Endothelial cell of umbilical vein (primary cell): ENCODE data around the gene ZNHIT2. TPM values are rescaled to one million over a fixed set of nuclear protein-coding genes. Genes with fewer than 3 reads are reported as not detected.

Experiments
- BruUV-seq: library from RNA; stranded (reverse); fragments of 400-500 nt; replicated peaks from 2 replicates; lab custom pipeline; 2021; lab: Mats Ljungman, UMichigan
- CTCF ChIA-PET: fragments of 300-600, 350-600 bp; sonication (Branson Sonifier 250); formaldehyde crosslinking; loops from one replicate; lab custom pipeline; 2021; ENCODE audit warnings: antibody characterized with exemption, inconsistent platforms; lab: Charles Lee
- POLR2A ChIA-PET: fragments of 300-600, 350-600 bp; sonication (Branson Sonifier 250); formaldehyde crosslinking; loops from one replicate; lab custom pipeline; 2021; ENCODE audit warnings: antibody characterized with exemption, inconsistent platforms; lab: Charles Lee
- DNase-seq: peaks from one replicate; pipeline ENCODE4 v3.0.0-alpha.2; 2011; ENCODE audit warnings: low read depth, low spot score
- FAIRE-seq: peaks from 2 replicates; lab custom pipeline; 2011; peaks lifted over from hg19 to GRCh38; lab: Jason Lieb, UNC
- H2AFZ ChIP-seq: 2 replicates; pipeline ENCODE4 v1.6.0; 2012; ENCODE audit warnings: low read depth, low read length, control low read depth, inconsistent platforms
- H3K27ac ChIP-seq: 2 replicates; pipeline ENCODE4 v1.5.1; 2011; ENCODE audit warnings: low read depth, mild to moderate bottlenecking, control low read depth, low read length, moderate library complexity; ENCODE audit not compliant: insufficient read depth
- H3K27me3 ChIP-seq, 2 experiments: 2 replicates each; pipeline versions ENCODE4 v1.6.0 to v1.6.1; 2011; ENCODE audit warnings: low read length in 2 of 2, mixed read lengths in 1 of 2; ENCODE audit not compliant: control insufficient read depth in 2 of 2, insufficient read depth in 2 of 2
- H3K36me3 ChIP-seq, 2 experiments: 2 replicates in 1 of 2; 3 replicates in 1 of 2; pipeline ENCODE4 v1.5.1; 2011; ENCODE audit warnings: low read length in 2 of 2, mild to moderate bottlenecking in 1 of 2, moderate library complexity in 1 of 2; ENCODE audit not compliant: control insufficient read depth in 2 of 2, insufficient read depth in 2 of 2; ENCODE audit errors: extremely low read depth in 1 of 2
- H3K4me1 ChIP-seq: 3 replicates; pipeline ENCODE4 v1.5.1; 2011; ENCODE audit warnings: mild to moderate bottlenecking, low read length; ENCODE audit not compliant: control insufficient read depth, insufficient read depth; ENCODE audit errors: extremely low read depth
- H3K4me2 ChIP-seq: 2 replicates; pipeline ENCODE4 v1.6.1; 2011; ENCODE audit warnings: low read length, control low read depth, mixed read lengths; ENCODE audit not compliant: insufficient read depth
- H3K4me3 ChIP-seq, 3 experiments: fragments of 200-600 bp in 1 of 3; sonication (generic), shearing (Covaris generic) in 1 of 3; replicated peaks in 1 of 3; 2 replicates each; pipeline ENCODE4 v1.5.1; 2011 to 2016; ENCODE audit warnings: control low read depth in 3 of 3, low read length in 3 of 3, mild to moderate bottlenecking in 2 of 3, inconsistent platforms in 1 of 3, low read depth in 1 of 3, moderate library complexity in 1 of 3; ENCODE audit not compliant: insufficient read depth in 1 of 3
- H3K79me2 ChIP-seq: 2 replicates; pipeline ENCODE4 v1.6.0; 2012; ENCODE audit warnings: low read length, inconsistent platforms; ENCODE audit not compliant: control insufficient read depth, insufficient read depth
- H3K9ac ChIP-seq: replicated peaks from 2 replicates; pipeline ENCODE3; 2011; ENCODE audit warnings: low read length, control low read depth; ENCODE audit not compliant: insufficient read depth; ENCODE audit errors: extremely low read depth
- H3K9me1 ChIP-seq: replicated peaks from 3 replicates; pipeline ENCODE4 v1.6.0; 2011; ENCODE audit warnings: mild to moderate bottlenecking, low read length; ENCODE audit not compliant: control insufficient read depth, insufficient read depth; ENCODE audit errors: extremely low read depth
- H3K9me3 ChIP-seq: replicated peaks from 2 replicates; pipeline ENCODE4 v1.5.1; 2012; ENCODE audit warnings: low read length, inconsistent platforms; ENCODE audit not compliant: control insufficient read depth, insufficient read depth
- H4K20me1 ChIP-seq: replicated peaks from 2 replicates; pipeline ENCODE3; 2011; ENCODE audit warnings: mild to moderate bottlenecking, low read length; ENCODE audit not compliant: control insufficient read depth, insufficient read depth; ENCODE audit errors: extremely low read depth
- CTCF ChIP-seq, 2 donors: IDR thresholded peaks; 1 replicate in 1 of 2; 2 replicates in 1 of 2; pipeline ENCODE4 v1.5.1; 2011; ENCODE audit warnings: low read length in 2 of 2, mild to moderate bottlenecking in 2 of 2, moderate library complexity in 2 of 2, control low read depth in 1 of 2, inconsistent platforms in 1 of 2, low read depth in 1 of 2; ENCODE audit not compliant: insufficient read depth in 1 of 2; ENCODE audit errors: extremely low read depth in 1 of 2
- EZH2 ChIP-seq: IDR thresholded peaks from 2 replicates; pipeline ENCODE4 v1.6.1; 2012; ENCODE audit warnings: borderline replicate concordance, low read depth, mild to moderate bottlenecking, moderate library complexity, low read length, inconsistent platforms; ENCODE audit not compliant: severe bottlenecking
- FOS ChIP-seq: IDR thresholded peaks from 2 replicates; pipeline ENCODE4 v1.6.1; 2011; ENCODE audit warnings: mild to moderate bottlenecking, low read length, moderate library complexity, borderline replicate concordance; ENCODE audit not compliant: insufficient read depth
- GATA2 ChIP-seq: IDR thresholded peaks from 2 replicates; pipeline ENCODE4 v1.7.0; 2011; ENCODE audit warnings: low read depth, mild to moderate bottlenecking, moderate library complexity, mixed read lengths, low read length; ENCODE audit not compliant: insufficient read length, insufficient read depth
- MAX ChIP-seq: IDR thresholded peaks from 2 replicates; pipeline ENCODE4 v1.6.1; 2011; ENCODE audit not compliant: insufficient read depth, insufficient read length
- MYC ChIP-seq: IDR thresholded peaks from one replicate; pipeline ENCODE4 v1.6.1; 2011; ENCODE audit warnings: mild to moderate bottlenecking, low read depth, low read length
- POLR2A ChIP-seq: IDR thresholded peaks from 2 replicates; pipeline ENCODE4 v1.6.1; 2012; ENCODE audit warnings: low read depth, mild to moderate bottlenecking, control low read depth, low read length
- dilution Hi-C: fragments of 300-500 bp; cut with MboI; formaldehyde crosslinking; loops from one replicate; pipeline ENCODE4 v1.15.0; 2019; ENCODE audit warnings: low sequenced_read_pairs; ENCODE audit not compliant: extremely low pct_ligation_motif_present
- intact Hi-C: fragments of 100-400 bp; cut with micrococcal nuclease; formaldehyde crosslinking; loops from one replicate; pipeline ENCODE4 v1.10.0; 2022
- polyA plus RNA-seq, 4 experiments: library from polyadenylated mRNA; depleted of rRNA in 3 of 4; stranded (reverse) in 3 of 4; unstranded in 1 of 4; fragments of >200 nt; gene quantifications; 2 replicates each; pipeline versions ENCODE4 v1.2.1 to v1.2.3, GENCODE V29; 2011 to 2012; ENCODE audit warnings: missing spikeins in 1 of 4
- total RNA-seq: library from RNA; stranded (reverse); gene quantifications from 2 replicates; pipeline ENCODE4 v1.2.3, GENCODE V29; 2021

The ZNHIT2 gene
- total and polyA plus RNA-seq, 2 donors (not counting 3 experiments of a cell fraction or from before 2014, with no cell fraction given): 7.1 to 9.0 TPM

DNA sequence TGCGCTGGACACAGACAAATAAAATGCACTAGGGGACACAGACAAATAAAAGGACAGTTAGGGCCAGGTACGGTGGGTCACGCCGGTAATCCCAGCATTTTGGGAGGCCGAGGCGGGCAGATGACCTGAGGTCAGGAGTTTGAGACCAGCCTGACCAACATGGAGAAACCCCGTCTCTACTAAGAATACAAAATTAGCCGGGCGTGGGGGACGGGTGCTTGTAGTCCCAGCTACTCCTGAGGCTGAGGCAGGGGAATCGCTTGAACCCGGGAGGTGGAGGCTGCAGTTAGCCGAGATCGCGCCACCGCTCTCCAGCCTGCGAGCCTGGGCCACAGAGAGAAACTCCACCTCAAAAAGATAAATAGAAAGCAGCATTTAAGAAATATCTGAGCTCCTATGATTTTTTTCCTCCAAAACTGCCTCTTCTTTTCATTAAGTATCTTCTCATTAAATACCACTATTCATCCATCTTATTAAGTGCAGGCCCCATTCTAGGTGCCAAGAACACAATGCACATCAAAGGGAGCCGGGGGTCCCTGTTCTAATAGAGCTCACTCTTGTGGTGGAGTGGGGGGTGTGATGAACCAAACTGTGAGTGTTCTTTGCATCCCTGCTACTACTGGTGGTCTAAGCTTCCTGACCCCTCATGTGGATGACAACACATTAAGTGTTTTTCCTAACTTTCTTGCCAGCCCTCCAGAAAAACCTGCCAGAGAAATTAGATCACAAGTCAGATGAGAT, 766 bp upstream of the ZNHIT2 start:
- H2AFZ ChIP-seq: no peak overlapping the region
- BruUV-seq: no TSS peak
- dilution Hi-C loops: no loop called here
- TF ChIP-seq POLR2A: no peak
- TF ChIP-seq MAX: no peak
- TF ChIP-seq MYC: no peak
- no peak for TF ChIP-seq EZH2
- TF ChIP-seq FOS: no peak
- no peak for TF ChIP-seq GATA2
- TF ChIP-seq CTCF (IDR thresholded peaks at IDR 0.05; ENCODE audit: extremely low read depth in 1 of 2, insufficient read depth in 1 of 2, low read depth in 1 of 2, low read length in 2 of 2): no peak
- no peaks in the 10 kb centered on the region for H3K9me1 ChIP-seq
- peaks cover 18% of the 10 kb centered on the region for H3K4me1 ChIP-seq
- POLR2A ChIA-PET: interaction anchor here (1.4 to 1.5 kb wide), 2 partner anchors 10 to 17 kb away, joined by 3 to 4 read pairs; no protein-coding TSS in a partner anchor
- intact Hi-C loops: loop anchor here (2.0 kb wide), 1 partner anchor 199 kb away; no protein-coding TSS in a partner anchor
- DNase-seq (no peak), FAIRE-seq (no peak)
- no peak overlapping the region for H3K9ac ChIP-seq
- no peaks in the 10 kb centered on the region for H3K27me3 ChIP-seq
- no peak overlapping the region for H3K27ac ChIP-seq
- peaks cover 7 to 13% of the 10 kb centered on the region in 2 experiments for H3K36me3 ChIP-seq
- H3K4me3 ChIP-seq: no peak overlapping the region
- H3K9me3 ChIP-seq: no peaks in the 10 kb centered on the region
- H4K20me1 ChIP-seq: no peaks in the 10 kb centered on the region
- H3K79me2 ChIP-seq: peaks cover 33% of the 10 kb centered on the region
- H3K4me2 ChIP-seq: no peak overlapping the region
- CTCF ChIA-PET: interaction anchor here (1.4 to 2.3 kb wide), 5 partner anchors 13 to 331 kb away, joined by 3 to 17 read pairs (median 4); partner anchors contain the start of genes ARL2 and CDC42EP2
